ENCODE measurements around the gene ALCAM.

ALCAM gene

DNA sequence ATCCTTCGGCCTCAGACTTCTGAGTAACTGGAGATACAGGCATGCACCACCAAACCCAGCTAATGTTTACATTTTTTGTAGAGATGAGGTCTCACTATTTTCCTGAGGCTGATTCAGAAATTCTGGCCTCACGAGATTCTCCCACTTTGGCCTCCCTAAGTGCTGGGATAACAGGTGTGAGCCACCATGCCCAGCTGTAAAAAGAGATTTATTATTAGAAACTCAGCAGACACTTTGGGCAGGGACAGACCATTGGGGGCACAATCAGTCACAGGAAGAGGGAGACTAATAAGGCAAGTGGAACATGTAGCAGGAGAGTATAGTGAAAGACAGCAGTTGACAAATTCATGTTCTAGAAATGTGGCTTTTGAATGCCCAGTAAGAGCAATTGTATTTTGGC, 252.9 kb downstream of the ALCAM start:
- POLR2A ChIA-PET (ENCODE audit: low non-redundant PET) = interaction anchor here (0.6 kb wide), 1 partner anchor 93 kb away, joined by 3 read pairs; no protein-coding TSS in a partner anchor
- TF ChIP-seq, protein P1, sequence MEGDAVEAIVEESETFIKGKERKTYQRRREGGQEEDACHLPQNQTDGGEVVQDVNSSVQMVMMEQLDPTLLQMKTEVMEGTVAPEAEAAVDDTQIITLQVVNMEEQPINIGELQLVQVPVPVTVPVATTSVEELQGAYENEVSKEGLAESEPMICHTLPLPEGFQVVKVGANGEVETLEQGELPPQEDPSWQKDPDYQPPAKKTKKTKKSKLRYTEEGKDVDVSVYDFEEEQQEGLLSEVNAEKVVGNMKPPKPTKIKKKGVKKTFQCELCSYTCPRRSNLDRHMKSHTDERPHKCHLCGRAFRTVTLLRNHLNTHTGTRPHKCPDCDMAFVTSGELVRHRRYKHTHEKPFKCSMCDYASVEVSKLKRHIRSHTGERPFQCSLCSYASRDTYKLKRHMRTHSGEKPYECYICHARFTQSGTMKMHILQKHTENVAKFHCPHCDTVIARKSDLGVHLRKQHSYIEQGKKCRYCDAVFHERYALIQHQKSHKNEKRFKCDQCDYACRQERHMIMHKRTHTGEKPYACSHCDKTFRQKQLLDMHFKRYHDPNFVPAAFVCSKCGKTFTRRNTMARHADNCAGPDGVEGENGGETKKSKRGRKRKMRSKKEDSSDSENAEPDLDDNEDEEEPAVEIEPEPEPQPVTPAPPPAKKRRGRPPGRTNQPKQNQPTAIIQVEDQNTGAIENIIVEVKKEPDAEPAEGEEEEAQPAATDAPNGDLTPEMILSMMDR (conservative IDR thresholded peaks at IDR 0.05; ENCODE audit: low read depth) = no peak
- DNase-seq (ENCODE audit: low spot score) = no peak
- CTCF ChIA-PET = interaction anchor here (0.7 kb wide), 1 partner anchor 981 kb away, joined by 5 read pairs; no protein-coding TSS in a partner anchor
- H3K27ac ChIP-seq = no peak overlapping the region

DNA sequence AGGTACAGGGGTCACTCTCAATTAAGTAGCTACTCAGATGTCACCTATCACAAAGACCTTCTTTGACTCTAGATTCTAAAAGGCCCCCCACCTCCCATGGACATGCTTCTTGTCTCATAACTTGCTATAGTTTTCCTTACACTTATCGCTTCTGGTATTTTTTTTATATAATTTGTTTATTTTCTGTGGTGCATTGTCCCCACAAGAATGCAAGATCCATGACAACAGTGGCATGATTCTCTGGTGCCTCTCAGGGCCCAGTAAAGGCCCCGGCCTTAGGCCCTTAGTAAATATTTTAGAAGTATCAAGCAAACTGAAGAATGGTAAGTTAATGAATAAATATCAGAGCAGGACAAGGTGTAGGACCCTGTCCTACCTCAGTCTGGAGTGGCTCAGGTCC, 253.5 kb downstream of the ALCAM start:
- CTCF ChIA-PET = no interaction called here
- H3K27ac ChIP-seq = no peak overlapping the region
- DNase-seq (ENCODE audit: low spot score) = no peak
- TF ChIP-seq, protein P1 (conservative IDR thresholded peaks at IDR 0.05; ENCODE audit: low read depth) = no peak
- POLR2A ChIA-PET (ENCODE audit: low non-redundant PET) = no interaction called here

DNA sequence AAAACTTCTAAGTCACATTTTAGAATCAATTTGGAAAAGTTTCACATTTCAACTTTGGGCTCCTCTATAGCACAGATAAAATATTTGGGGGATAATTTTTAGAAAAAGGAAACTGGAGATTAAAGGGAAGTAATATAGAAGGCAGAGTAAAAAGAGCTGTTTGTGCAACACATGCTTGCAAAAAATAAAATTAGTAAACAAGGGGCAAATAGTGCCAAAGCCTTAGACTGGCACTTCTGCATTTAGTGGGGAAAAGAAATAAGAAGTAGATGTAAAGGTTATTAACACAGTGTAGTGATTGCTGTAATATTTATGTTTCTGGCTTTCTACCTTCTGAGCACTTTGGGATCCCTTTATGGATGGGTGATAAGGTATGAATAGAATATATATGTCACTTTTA, 255.5 kb downstream of the ALCAM start:
- DNase-seq (ENCODE audit: low spot score) = no peak
- TF ChIP-seq, protein P1 (conservative IDR thresholded peaks at IDR 0.05; ENCODE audit: low read depth) = no peak
- POLR2A ChIA-PET (ENCODE audit: low non-redundant PET) = no interaction called here
- H3K27ac ChIP-seq = no peak overlapping the region
- CTCF ChIA-PET = no interaction called here

Data from RWPE1 (cell line).